ENCODE results near the gene BAG2. TPM values are rescaled to one million over a fixed set of nuclear protein-coding genes. Genes with fewer than 3 reads are reported as not detected.

BAG2 gene
- 0.73 TPM for polyA plus RNA-seq (2012; ENCODE audit: insufficient read depth, insufficient read length, low read depth)

GRCh38 chr6:57172136-57173055 is at the start of gene BAG2:
Gene BAG2 (plus strand): TSS chr6:57172326. CDS start chr6:57172698, 372 bp downstream.
- H3K4me3 ChIP-seq (ENCODE audit: low read depth, low read length), result peak within 1 kb of the TSS; percentile 89
- DNase-seq, result peak; percentile 83
- no peaks in the 10 kb centered on the region for H3K36me3 ChIP-seq
- no peaks in the 10 kb centered on the region for H3K27me3 ChIP-seq
- TF ChIP-seq CTCF (IDR thresholded peaks at IDR 0.05; ENCODE audit: low read depth, low read length), result no peak
- no peaks in the 10 kb centered on the region for H3K4me1 ChIP-seq
- no peaks in the 10 kb centered on the region for H3K9me3 ChIP-seq

- no peak for TF ChIP-seq CTCF (IDR thresholded peaks at IDR 0.05; ENCODE audit: low read depth, low read length)
- H3K36me3 ChIP-seq, result peaks cover 9% of the 10 kb centered on the region
- no peak overlapping the region for H3K4me3 ChIP-seq (ENCODE audit: low read depth, low read length)
- DNase-seq, result no peak
- H3K9me3 ChIP-seq, result no peaks in the 10 kb centered on the region
- H3K4me1 ChIP-seq, result no peaks in the 10 kb centered on the region
- no peaks in the 10 kb centered on the region for H3K27me3 ChIP-seq
These were observed 49.0 kb upstream of the BAG2 start for GRCh38 chr6:57123111-57123510.

GRCh38 chr6:57127763-57128162 is 44.4 kb upstream of the BAG2 start:
- no peak overlapping the region for H3K4me3 ChIP-seq (ENCODE audit: low read depth, low read length)
- H3K36me3 ChIP-seq, result peaks cover 5% of the 10 kb centered on the region
- DNase-seq, result no peak

GRCh38 chr6:57130661-57131177 is 41.4 kb upstream of the BAG2 start:
- Histone ChIP-seq H3K36me3 (peaks cover 11% of the 10 kb centered on the region), H3K27me3 (no peaks in the 10 kb centered on the region), H3K9me3 (no peaks in the 10 kb centered on the region), H3K4me1 (peaks cover 9% of the 10 kb centered on the region), H3K4me3 (ENCODE audit: low read depth, low read length) (no peak overlapping the region)
- no peak for DNase-seq
- TF ChIP-seq CTCF (IDR thresholded peaks at IDR 0.05; ENCODE audit: low read depth, low read length), result no peak

More at GRCh38 chr6:57127763-57128162, 44.4 kb upstream of the BAG2 start:
- H3K9me3 ChIP-seq, result no peaks in the 10 kb centered on the region
- no peaks in the 10 kb centered on the region for H3K27me3 ChIP-seq
- H3K4me1 ChIP-seq, result no peaks in the 10 kb centered on the region; the same call in 1 of the 2 replicates
- no peak for TF ChIP-seq CTCF (IDR thresholded peaks at IDR 0.05; ENCODE audit: low read depth, low read length)

- H3K4me3 ChIP-seq (ENCODE audit: low read depth, low read length), result no peak overlapping the region
- no peak for TF ChIP-seq CTCF (IDR thresholded peaks at IDR 0.05; ENCODE audit: low read depth, low read length)
- no peak for DNase-seq
- H3K36me3 ChIP-seq, result peaks cover 20% of the 10 kb centered on the region
- H3K27me3 ChIP-seq, result no peaks in the 10 kb centered on the region; the same call in 1 of the 2 replicates
- no peaks in the 10 kb centered on the region for H3K9me3 ChIP-seq
- H3K4me1 ChIP-seq, result peaks cover 9% of the 10 kb centered on the region
These were observed 37.2 kb upstream of the BAG2 start for GRCh38 chr6:57134954-57135353.

- H3K4me1 ChIP-seq, result peaks cover 9% of the 10 kb centered on the region
- no peaks in the 10 kb centered on the region for H3K9me3 ChIP-seq
- H3K36me3 ChIP-seq, result peaks cover 20% of the 10 kb centered on the region
- no peak for DNase-seq
- no peak overlapping the region for H3K4me3 ChIP-seq (ENCODE audit: low read depth, low read length)
- H3K27me3 ChIP-seq, result no peaks in the 10 kb centered on the region; the same call in 1 of the 2 replicates
- TF ChIP-seq CTCF (IDR thresholded peaks at IDR 0.05; ENCODE audit: low read depth, low read length), result no peak
These were observed 36.2 kb upstream of the BAG2 start for GRCh38 chr6:57135885-57136284.
